A549 treated with AZD9567 at 1 μM for 4 hours (cell line): ENCODE data around the gene RPUSD4. TPM values are rescaled to one million over a fixed set of nuclear protein-coding genes. Genes with fewer than 3 reads are reported as not detected.

Source experiments
- total RNA-seq: library from RNA; stranded (reverse); fragments of 200-300 nt; extraction: Qiagen RNA extraction; gene quantifications from 5 replicates; pipeline ENCODE4 v1.2.3, GENCODE V29; 2022; ENCODE audit not compliant: insufficient read depth

RPUSD4 gene, protein sequence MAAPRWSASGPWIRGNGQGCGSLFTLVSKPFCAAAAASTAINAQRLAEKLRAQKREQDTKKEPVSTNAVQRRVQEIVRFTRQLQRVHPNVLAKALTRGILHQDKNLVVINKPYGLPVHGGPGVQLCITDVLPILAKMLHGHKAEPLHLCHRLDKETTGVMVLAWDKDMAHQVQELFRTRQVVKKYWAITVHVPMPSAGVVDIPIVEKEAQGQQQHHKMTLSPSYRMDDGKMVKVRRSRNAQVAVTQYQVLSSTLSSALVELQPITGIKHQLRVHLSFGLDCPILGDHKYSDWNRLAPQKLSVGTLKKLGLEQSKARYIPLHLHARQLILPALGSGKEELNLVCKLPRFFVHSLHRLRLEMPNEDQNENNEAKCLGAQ
- total RNA-seq, result 17.9 to 23.9 TPM (median 18.5 TPM) in 5 replicates

DNA sequence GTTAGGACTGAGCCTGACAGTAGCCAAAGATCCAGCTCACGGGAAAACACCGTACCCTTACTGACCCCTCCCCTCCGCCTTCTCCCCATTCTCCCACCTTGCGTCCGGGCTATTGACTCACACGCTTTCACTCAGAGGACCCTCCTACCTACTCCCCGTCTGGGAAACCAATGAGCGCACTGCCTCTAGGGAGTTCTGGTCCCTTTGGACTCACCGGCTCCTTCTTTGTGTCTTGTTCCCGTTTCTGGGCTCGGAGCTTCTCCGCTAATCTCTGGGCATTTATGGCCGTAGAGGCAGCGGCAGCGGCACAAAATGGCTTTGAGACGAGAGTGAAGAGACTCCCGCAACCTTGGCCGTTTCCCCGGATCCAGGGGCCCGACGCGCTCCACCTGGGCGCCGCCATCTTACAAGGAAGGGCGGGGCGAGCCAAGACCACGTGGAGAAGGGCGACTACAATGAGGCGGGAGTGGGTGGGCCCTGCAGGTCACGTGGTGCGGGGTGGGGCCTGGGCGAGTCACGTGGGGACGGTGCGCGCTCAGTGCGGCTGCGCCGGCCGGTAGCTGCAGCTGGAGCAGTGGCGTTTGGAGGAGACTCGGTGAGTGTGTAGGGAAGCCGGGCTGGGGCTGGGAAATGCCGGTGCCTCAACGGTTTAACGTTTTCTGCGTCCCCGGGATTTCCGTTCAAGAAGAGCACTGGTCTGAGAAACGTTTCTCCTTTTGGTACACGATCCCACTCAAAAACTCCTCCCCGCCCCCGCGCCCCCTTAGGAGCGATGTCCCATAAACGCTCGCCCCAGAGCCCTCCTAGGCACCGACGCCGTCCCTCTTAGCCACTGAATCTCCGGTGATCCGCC, at the start of gene RPUSD4, which contains the start of gene FAM118B:
Gene RPUSD4, minus strand, starts transcription at position 415 of the 853 bp plus-strand sequence. Its CDS starts 12 bp downstream, at position 403.
Gene FAM118B, plus strand, starts transcription at position 547 of the 853 bp plus-strand sequence. CDS start 23,220 bp downstream, outside the sequence.

Other genes starting within 250 kb of the RPUSD4 start
- gene CDON, start 148.8 kb downstream of the RPUSD4 start, total RNA-seq, result 2.2 to 4.6 TPM (median 2.3 TPM) in 5 replicates
- 15.8 to 18.6 TPM (median 18.0 TPM) in 5 replicates for gene FAM118B, start 132 bp upstream of the RPUSD4 start, total RNA-seq
- gene SRPRA, start 57.2 kb upstream of the RPUSD4 start, total RNA-seq, result 58.9 to 72.9 TPM (median 63.0 TPM) in 5 replicates
- gene FOXRED1, start 57.5 kb upstream of the RPUSD4 start, total RNA-seq, result 20.6 to 26.2 TPM (median 23.9 TPM) in 5 replicates
- gene TIRAP, start 71.4 kb upstream of the RPUSD4 start, total RNA-seq, result 4.5 to 7.3 TPM (median 6.4 TPM) in 5 replicates
- gene DCPS, start 92.4 kb upstream of the RPUSD4 start, total RNA-seq, result 13.7 to 19.7 TPM (median 18.9 TPM) in 5 replicates
- 26.9 to 36.6 TPM (median 27.1 TPM) in 5 replicates for gene ST3GAL4, start 144.0 kb upstream of the RPUSD4 start, total RNA-seq